Measurements from ENCODE around the gene EXOC3. TPM values are rescaled to one million over a fixed set of nuclear protein-coding genes. Genes with fewer than 3 reads are reported as not detected.

EXOC3 gene
- total RNA-seq, 1 donor from 2014 or later, result 37.3 TPM

DNA sequence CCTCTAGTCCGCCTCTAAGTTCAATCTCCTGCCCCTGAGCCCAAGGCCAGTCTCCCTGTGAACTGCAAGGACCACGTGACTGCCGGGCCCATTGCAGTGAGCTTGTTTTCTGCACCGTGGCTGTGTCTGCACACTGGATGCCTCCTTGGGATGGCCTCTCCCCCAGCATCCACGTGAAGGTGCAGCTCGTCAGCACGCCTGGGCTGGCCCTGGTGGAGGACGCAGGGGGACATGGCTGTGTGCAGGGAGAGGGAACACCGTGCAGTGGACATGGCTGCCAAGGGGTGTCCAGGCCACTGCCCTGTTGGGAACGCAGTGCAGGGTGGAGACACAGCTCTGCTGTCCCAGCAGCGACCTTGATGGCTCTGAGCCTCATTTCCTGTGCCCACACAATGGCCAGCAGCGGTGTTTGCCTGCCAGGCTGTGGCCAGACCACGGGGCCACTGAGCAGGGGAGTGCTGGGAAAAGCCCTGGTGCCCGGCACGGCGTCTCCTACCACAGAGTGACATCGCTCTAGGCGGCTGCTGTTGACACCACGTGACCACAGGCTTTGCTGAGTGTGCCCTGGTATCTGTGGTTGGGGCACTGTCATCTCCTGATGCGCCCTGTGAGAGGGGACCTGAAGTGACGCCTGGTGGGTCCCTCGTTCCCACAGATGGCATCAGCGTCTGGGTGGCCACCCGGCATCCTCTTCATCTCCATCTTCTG is 26.9 kb upstream of the EXOC3 start:
- H3K36me3 ChIP-seq (ENCODE audit: control insufficient read depth, insufficient read depth, low read length), result no peaks in the 10 kb centered on the region
- DNase-seq (ENCODE audit: low read depth), result no peak
- H3K4me3 ChIP-seq (ENCODE audit: low read depth, low read length), result no peak overlapping the region
- no peaks in the 10 kb centered on the region for H3K27me3 ChIP-seq (ENCODE audit: control insufficient read depth, insufficient read depth, low read length)
- TF ChIP-seq, protein P1, sequence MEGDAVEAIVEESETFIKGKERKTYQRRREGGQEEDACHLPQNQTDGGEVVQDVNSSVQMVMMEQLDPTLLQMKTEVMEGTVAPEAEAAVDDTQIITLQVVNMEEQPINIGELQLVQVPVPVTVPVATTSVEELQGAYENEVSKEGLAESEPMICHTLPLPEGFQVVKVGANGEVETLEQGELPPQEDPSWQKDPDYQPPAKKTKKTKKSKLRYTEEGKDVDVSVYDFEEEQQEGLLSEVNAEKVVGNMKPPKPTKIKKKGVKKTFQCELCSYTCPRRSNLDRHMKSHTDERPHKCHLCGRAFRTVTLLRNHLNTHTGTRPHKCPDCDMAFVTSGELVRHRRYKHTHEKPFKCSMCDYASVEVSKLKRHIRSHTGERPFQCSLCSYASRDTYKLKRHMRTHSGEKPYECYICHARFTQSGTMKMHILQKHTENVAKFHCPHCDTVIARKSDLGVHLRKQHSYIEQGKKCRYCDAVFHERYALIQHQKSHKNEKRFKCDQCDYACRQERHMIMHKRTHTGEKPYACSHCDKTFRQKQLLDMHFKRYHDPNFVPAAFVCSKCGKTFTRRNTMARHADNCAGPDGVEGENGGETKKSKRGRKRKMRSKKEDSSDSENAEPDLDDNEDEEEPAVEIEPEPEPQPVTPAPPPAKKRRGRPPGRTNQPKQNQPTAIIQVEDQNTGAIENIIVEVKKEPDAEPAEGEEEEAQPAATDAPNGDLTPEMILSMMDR (IDR thresholded peaks at IDR 0.05; ENCODE audit: insufficient read depth, low read length, poor library complexity, severe bottlenecking), result no peak

DNA sequence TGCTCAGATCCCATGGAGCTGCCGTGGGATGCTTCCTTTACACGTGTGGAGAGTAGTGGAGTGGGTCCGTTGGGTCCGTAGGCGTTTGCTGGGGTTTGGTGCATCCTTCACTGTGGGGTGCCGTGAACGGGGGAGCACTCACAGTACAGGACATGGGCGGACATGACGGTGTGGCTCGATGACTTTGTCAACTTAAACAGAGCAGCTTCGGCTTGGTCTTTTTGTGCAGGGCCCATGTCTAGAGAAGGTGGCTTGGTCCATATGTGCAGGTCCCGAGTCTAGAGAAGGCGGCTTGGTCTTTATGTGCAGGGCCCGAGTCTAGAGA is 26.4 kb upstream of the EXOC3 start:
- TF ChIP-seq, protein P1 (IDR thresholded peaks at IDR 0.05; ENCODE audit: insufficient read depth, low read length, poor library complexity, severe bottlenecking), result no peak
- Histone ChIP-seq H3K4me3 (ENCODE audit: low read depth, low read length) (no peak overlapping the region), H3K36me3 (ENCODE audit: control insufficient read depth, insufficient read depth, low read length) (no peaks in the 10 kb centered on the region), H3K27me3 (ENCODE audit: control insufficient read depth, insufficient read depth, low read length) (peaks cover 2% of the 10 kb centered on the region)
- no peak for DNase-seq (ENCODE audit: low read depth)

DNA sequence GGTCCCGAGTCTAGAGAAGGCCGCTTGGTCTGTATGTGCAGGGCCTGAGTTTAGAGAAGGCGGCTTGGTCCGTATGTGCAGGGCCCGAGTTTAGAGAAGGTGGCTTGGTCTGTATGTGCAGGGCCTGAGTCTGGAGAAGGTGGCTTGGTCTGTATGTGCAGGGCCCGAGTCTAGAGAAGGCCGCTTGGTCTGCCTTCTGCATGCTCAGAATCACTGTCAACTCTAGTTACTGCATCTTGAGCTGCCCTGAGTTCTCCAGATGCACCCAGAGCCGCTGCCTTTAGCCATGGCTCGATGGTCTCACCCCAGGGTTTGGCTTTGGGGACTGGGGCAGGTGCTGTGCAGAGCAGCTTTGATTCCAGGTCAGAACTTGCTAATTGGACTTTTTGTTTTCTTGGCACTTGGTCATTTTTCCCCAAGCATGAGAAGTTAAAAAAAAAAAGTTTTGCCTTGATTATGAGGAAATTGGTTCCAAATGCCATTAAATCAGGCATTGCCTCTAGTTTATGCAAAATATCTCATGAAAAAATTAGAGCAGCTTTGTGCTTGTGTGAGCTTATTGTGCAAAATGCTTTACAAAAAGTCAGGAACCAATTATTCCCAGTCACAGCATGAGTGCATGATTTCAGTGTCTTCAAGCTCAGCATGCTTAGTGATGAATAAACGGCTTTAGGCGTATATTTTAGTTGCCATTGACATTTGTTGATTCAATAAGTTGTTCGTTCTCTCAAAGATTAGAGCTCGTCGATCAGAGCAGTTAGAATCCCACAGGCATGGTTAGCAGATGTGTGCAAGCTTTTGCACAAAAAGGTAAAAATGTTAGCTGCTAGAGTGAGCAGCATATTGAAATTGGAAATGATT is 25.4 kb upstream of the EXOC3 start:
- TF ChIP-seq, protein P1 (IDR thresholded peaks at IDR 0.05; ENCODE audit: insufficient read depth, low read length, poor library complexity, severe bottlenecking), result no peak
- no peak for DNase-seq (ENCODE audit: low read depth)
- Histone ChIP-seq H3K36me3 (ENCODE audit: control insufficient read depth, insufficient read depth, low read length) (no peaks in the 10 kb centered on the region), H3K4me3 (ENCODE audit: low read depth, low read length) (no peak overlapping the region), H3K27me3 (ENCODE audit: control insufficient read depth, insufficient read depth, low read length) (peaks cover 2% of the 10 kb centered on the region)

DNA sequence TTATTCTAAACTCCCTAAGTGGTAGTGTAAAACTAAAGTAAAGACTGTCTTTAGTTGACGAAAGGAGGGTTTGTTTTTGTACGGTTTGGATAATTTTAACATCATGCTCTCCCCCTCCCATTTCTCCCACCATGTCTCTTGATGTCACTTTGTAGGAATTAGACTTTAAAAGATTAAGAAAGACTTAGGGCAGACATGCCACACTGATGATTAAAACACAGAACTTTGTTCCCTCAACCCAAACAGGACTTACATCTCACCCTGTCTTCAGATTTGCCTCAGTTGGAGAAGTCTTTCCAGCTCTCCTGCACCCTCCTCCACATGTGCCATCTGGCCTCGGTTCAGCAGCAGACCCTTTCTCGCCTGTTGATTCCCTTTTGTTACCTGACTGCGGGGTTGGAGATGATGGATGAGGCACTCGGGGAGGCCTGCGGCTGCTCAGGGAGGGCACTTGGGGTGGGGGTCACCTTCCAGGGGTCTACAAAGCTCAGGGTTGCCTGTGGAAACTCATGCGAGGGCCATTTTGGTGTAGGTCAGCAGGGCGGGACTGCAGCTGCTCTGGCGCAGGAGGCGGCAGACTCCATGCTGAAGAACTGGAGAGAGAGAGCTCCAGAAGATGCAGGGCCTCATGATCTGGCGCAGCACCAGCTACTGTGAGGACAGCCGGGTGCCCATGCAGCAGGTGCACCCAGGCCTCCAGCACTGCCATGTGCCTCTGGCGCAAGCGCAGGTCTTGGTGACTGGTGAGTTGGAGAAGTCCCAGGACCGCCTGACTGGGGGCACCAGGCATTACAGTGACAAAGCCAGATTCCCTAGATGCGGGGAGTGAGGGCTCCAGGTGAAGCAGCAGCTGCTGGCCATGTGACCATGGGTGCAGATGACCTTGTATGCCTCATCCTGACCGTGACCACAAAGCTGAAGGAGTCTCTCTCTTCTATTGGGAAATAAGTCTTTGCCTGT is 24.5 kb upstream of the EXOC3 start:
- no peak for DNase-seq (ENCODE audit: low read depth)

DNA sequence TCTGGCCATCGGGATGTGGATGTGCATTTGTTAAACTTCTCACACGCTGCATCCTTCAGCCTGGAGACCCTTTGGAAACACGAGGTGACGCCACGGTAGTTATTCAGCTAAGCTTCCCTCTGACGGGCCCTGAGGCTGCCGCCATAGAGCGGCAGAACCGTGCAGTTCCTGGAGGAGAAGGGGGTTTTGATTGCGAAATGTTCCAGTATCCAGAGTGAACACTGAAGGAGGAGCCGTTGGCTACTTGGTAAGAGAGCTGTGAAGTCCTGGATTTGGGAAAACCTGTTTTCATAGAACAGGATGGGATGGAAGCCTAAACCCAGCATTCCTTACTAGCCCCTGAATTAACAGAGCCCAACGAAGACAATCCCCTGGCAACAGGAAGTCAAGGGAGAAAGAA is 23.0 kb upstream of the EXOC3 start:
- Histone ChIP-seq H3K4me3 (ENCODE audit: low read depth, low read length) (no peak overlapping the region), H3K36me3 (ENCODE audit: control insufficient read depth, insufficient read depth, low read length) (no peaks in the 10 kb centered on the region), H3K27me3 (ENCODE audit: control insufficient read depth, insufficient read depth, low read length) (peaks cover 2% of the 10 kb centered on the region)
- DNase-seq (ENCODE audit: low read depth), result no peak
- TF ChIP-seq, protein P1 (IDR thresholded peaks at IDR 0.05; ENCODE audit: insufficient read depth, low read length, poor library complexity, severe bottlenecking), result no peak

More for the DNA sequence above, 24.5 kb upstream of the EXOC3 start:
- Histone ChIP-seq H3K27me3 (ENCODE audit: control insufficient read depth, insufficient read depth, low read length) (peaks cover 2% of the 10 kb centered on the region), H3K36me3 (ENCODE audit: control insufficient read depth, insufficient read depth, low read length) (no peaks in the 10 kb centered on the region), H3K4me3 (ENCODE audit: low read depth, low read length) (no peak overlapping the region)
- TF ChIP-seq, protein P1 (IDR thresholded peaks at IDR 0.05; ENCODE audit: insufficient read depth, low read length, poor library complexity, severe bottlenecking), result no peak
